SU-DHL-6 (cell line): ENCODE data around the gene RPS16.

Source experiments
- H2AFZ ChIP-seq: fragments of 200-600 bp; sonication (generic); 2 replicates; pipeline ENCODE4 v1.6.1; 2014; ENCODE audit warnings: low read depth, mild to moderate bottlenecking, moderate library complexity, mixed read lengths, antibody characterized with exemption, low read length; ENCODE audit not compliant: severe bottlenecking
- H3F3A ChIP-seq: fragments of 200-600 bp; shearing (Covaris generic); 2 replicates; pipeline ENCODE4 v1.6.0; 2016; ENCODE audit warnings: antibody characterized with exemption, mild to moderate bottlenecking; ENCODE audit not compliant: insufficient read depth
- H3K27ac ChIP-seq: fragments of 200-600 bp; sonication (generic); 2 replicates; pipeline ENCODE4 v1.5.1; 2016; ENCODE audit warnings: low read depth, mild to moderate bottlenecking, low read length, moderate library complexity, mixed read lengths
- H3K27me3 ChIP-seq: fragments of 200-600 bp; sonication (generic), shearing (Covaris generic); 2 replicates; pipeline ENCODE4 v1.6.0; 2014; ENCODE audit warnings: mild to moderate bottlenecking, low read length
- H3K36me3 ChIP-seq: fragments of 200-600 bp; sonication (generic); 2 replicates; pipeline ENCODE4 v1.6.1; 2014; ENCODE audit warnings: mild to moderate bottlenecking, low read length, mixed read lengths
- H3K4me2 ChIP-seq: fragments of 300-600, 200-600 bp; shearing (Covaris generic), sonication (generic); 2 replicates; pipeline ENCODE4 v1.6.0; 2014; ENCODE audit warnings: low read length, low read depth, mild to moderate bottlenecking; ENCODE audit not compliant: poor library complexity, severe bottlenecking
- H3K4me3 ChIP-seq: fragments of 200-600 bp; sonication (generic); 2 replicates; pipeline ENCODE4 v1.5.1; 2014; ENCODE audit warnings: antibody characterized with exemption, low read length, mild to moderate bottlenecking, mixed read lengths; ENCODE audit not compliant: insufficient read depth, poor library complexity, severe bottlenecking
- H3K79me2 ChIP-seq: fragments of 200-600 bp; sonication (generic); 2 replicates; pipeline ENCODE4 v1.6.1; 2014; ENCODE audit warnings: mild to moderate bottlenecking, low read length, moderate library complexity; ENCODE audit not compliant: insufficient read depth
- H3K9ac ChIP-seq: fragments of 200-600 bp; sonication (generic); 2 replicates; pipeline ENCODE4 v1.7.0; 2014; ENCODE audit warnings: mild to moderate bottlenecking, low read length
- H3K9me2 ChIP-seq: fragments of 200-600 bp; sonication (generic); replicated peaks from 2 replicates; pipeline ENCODE4 v1.6.1; 2014; ENCODE audit warnings: low read length; ENCODE audit not compliant: insufficient read depth
- H3K9me3 ChIP-seq: fragments of 200-600 bp; sonication (generic); 2 replicates; pipeline ENCODE4 v1.6.1; 2014; ENCODE audit warnings: low read length, mixed read lengths; ENCODE audit not compliant: insufficient read depth
- H4K20me1 ChIP-seq: fragments of 200-600 bp; sonication (generic); 2 replicates; pipeline ENCODE4 v1.6.1; 2014; ENCODE audit warnings: low read depth, mild to moderate bottlenecking, antibody characterized with exemption, low read length, moderate library complexity, mixed read lengths
- EZH2phosphoT487 ChIP-seq: fragments of 200-600 bp; sonication (generic), shearing (Covaris generic); conservative IDR thresholded peaks from 2 replicates; pipeline ENCODE4 v1.6.1; 2018; ENCODE audit warnings: mild to moderate bottlenecking, antibody characterized with exemption, low read length, moderate library complexity, mixed read lengths
- TF ChIP-seq, protein P1 (sequence below): fragments of 200-600 bp; sonication (generic); IDR thresholded peaks from one replicate; pipeline ENCODE4 v1.5.1; 2017; ENCODE audit warnings: antibody characterized with exemption, mild to moderate bottlenecking, low read length, moderate library complexity; ENCODE audit not compliant: insufficient read depth, poor library complexity, severe bottlenecking

The RPS16 gene

DNA sequence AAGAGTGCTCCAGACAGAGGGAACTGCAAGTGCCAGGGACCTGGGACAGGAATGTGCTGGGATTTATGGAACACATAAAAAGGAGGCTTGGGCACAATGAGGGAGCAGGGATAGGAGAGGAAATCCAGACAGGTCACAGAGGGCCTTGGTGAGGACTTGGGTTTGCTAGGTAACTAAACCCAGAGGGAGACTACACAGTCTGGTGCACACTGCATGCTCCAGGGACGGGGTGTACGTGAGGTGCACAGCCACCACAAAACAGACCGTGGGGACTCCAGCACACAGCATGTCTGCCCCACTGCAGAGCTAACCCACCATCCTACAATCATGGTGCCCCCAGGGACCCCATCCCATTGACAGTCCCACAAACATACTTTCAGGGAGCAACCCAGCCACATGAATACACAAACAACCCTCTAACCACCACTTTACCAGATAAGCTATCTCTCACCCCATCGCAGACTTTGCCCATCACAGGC, 34.6 kb downstream of the RPS16 start:
- H3K9me2 ChIP-seq: no peaks in the 10 kb centered on the region
- H3K36me3 ChIP-seq: no peaks in the 10 kb centered on the region
- H3F3A ChIP-seq: peaks cover 28% of the 10 kb centered on the region
- H3K9ac ChIP-seq: no peak overlapping the region
- H3K4me2 ChIP-seq: no peak overlapping the region
- H3K27ac ChIP-seq: no peak overlapping the region
- H4K20me1 ChIP-seq: no peaks in the 10 kb centered on the region
- H3K27me3 ChIP-seq: no peaks in the 10 kb centered on the region
- H3K79me2 ChIP-seq: no peaks in the 10 kb centered on the region
- H3K4me3 ChIP-seq: no peak overlapping the region
- TF ChIP-seq EZH2phosphoT487: no peak
- TF ChIP-seq, protein P1, sequence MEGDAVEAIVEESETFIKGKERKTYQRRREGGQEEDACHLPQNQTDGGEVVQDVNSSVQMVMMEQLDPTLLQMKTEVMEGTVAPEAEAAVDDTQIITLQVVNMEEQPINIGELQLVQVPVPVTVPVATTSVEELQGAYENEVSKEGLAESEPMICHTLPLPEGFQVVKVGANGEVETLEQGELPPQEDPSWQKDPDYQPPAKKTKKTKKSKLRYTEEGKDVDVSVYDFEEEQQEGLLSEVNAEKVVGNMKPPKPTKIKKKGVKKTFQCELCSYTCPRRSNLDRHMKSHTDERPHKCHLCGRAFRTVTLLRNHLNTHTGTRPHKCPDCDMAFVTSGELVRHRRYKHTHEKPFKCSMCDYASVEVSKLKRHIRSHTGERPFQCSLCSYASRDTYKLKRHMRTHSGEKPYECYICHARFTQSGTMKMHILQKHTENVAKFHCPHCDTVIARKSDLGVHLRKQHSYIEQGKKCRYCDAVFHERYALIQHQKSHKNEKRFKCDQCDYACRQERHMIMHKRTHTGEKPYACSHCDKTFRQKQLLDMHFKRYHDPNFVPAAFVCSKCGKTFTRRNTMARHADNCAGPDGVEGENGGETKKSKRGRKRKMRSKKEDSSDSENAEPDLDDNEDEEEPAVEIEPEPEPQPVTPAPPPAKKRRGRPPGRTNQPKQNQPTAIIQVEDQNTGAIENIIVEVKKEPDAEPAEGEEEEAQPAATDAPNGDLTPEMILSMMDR: no peak
- no peak overlapping the region for H2AFZ ChIP-seq
- no peaks in the 10 kb centered on the region for H3K9me3 ChIP-seq

DNA sequence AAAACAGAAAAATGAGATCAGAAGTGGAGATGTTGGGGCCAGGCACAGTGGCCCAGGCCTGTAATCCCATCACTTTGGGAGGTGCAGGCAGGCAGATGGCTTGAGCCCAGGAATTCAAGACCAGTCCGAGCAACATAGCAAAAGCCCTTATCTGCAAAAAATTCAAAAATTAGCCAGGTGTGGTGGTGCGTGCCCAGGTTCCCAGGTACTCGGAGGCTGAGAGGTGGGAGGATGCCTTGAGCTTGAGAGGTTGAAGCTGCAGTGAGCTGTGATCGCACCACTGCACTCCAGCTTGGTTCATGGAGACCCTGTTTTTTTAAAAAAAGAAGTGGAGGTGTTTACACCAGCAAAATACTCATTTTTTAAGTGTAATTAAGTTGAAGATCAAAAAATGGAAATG, 35.7 kb downstream of the RPS16 start:
- H3K4me2 ChIP-seq: no peak overlapping the region
- H3K27ac ChIP-seq: no peak overlapping the region; the same call in 1 of the 2 replicates

DNA sequence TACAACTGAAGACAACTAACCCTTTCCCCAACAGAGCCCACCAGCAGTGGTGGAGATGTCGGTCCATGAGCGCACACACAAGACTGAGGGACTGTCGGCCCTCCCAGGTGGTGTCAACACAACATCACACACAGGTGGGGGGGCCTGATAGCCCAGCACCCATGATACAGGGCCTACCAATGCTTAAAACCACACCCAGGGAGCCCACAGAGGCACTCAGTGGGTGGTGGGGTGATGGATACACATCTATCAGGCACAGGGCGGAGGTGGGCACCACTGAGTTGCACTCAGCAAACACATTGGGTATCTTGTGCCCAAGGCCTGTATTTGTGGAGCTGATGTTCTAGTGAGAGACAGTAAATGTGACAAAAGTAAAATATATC, 36.1 kb downstream of the RPS16 start:
- no peaks in the 10 kb centered on the region for H3K9me3 ChIP-seq
- H4K20me1 ChIP-seq: no peaks in the 10 kb centered on the region
- H3K4me3 ChIP-seq: no peak overlapping the region
- H2AFZ ChIP-seq: no peak overlapping the region
- H3K36me3 ChIP-seq: no peaks in the 10 kb centered on the region; the same call in 1 of the 2 replicates
- TF ChIP-seq EZH2phosphoT487: no peak
- TF ChIP-seq, protein P1: no peak
- H3K27ac ChIP-seq: no peak overlapping the region
- no peaks in the 10 kb centered on the region for H3K79me2 ChIP-seq
- H3K9me2 ChIP-seq: no peaks in the 10 kb centered on the region
- H3F3A ChIP-seq: peaks cover 14% of the 10 kb centered on the region; the same call in 1 of the 2 replicates
- H3K4me2 ChIP-seq: no peak overlapping the region
- no peak overlapping the region for H3K9ac ChIP-seq
- H3K27me3 ChIP-seq: no peaks in the 10 kb centered on the region

More for the DNA sequence above, 35.7 kb downstream of the RPS16 start:
- Histone ChIP-seq H3K27me3 (no peaks in the 10 kb centered on the region), H2AFZ (no peak overlapping the region), H3K4me3 (no peak overlapping the region), H3K9ac (no peak overlapping the region), H3K9me3 (no peaks in the 10 kb centered on the region), H3K79me2 (no peaks in the 10 kb centered on the region), H4K20me1 (no peaks in the 10 kb centered on the region), H3K9me2 (no peaks in the 10 kb centered on the region), H3F3A (peaks cover 18% of the 10 kb centered on the region), H3K36me3 (no peaks in the 10 kb centered on the region; the same call in 1 of the 2 replicates)
- TF ChIP-seq, protein P1: no peak
- no peak for TF ChIP-seq EZH2phosphoT487
